SK-N-SH treated with all-trans-retinoic acid at 6 μM for 48 hours (cell line): ENCODE results near the gene NEURL1B.

ENCODE experiments used
- ATAC-seq: fragments of 200-7000 bp; cut with Tn5 transposase; 3 replicates; pipeline ENCODE4 v1.9.1; 2020; ENCODE audit warnings: mild to moderate bottlenecking, moderate library complexity
- ARNTL ChIP-seq: fragments of 450-650 bp; formaldehyde crosslinking; IDR thresholded peaks from 2 replicates; pipeline ENCODE4 v1.5.0; 2020; ENCODE audit warnings: low read depth, mild to moderate bottlenecking, moderate library complexity, borderline replicate concordance
- CSDC2 ChIP-seq: fragments of 250-450 bp; sonication (Bioruptor Pico); IDR thresholded peaks from 2 replicates; pipeline ENCODE4 v1.5.0; 2020; ENCODE audit warnings: mild to moderate bottlenecking, moderate library complexity
- GLIS3 ChIP-seq: fragments of 250-450 bp; sonication (Bioruptor Pico); IDR thresholded peaks from 2 replicates; pipeline ENCODE4 v1.5.0; 2020; ENCODE audit warnings: mild to moderate bottlenecking, moderate library complexity
- ISL1 ChIP-seq: fragments of 250-450 bp; sonication (Bioruptor Pico); IDR thresholded peaks from 2 replicates; pipeline ENCODE4 v2.1.2; 2022; ENCODE audit warnings: mild to moderate bottlenecking, moderate library complexity
- OSR1 ChIP-seq: fragments of 250-450 bp; sonication (Bioruptor Pico); IDR thresholded peaks from 2 replicates; pipeline ENCODE4 v1.8.0; 2022; ENCODE audit warnings: moderate library complexity, mild to moderate bottlenecking, inconsistent platforms
- PPARA ChIP-seq: fragments of 250-450 bp; sonication (Bioruptor Pico); IDR thresholded peaks from 2 replicates; pipeline ENCODE4 v1.5.0; 2020; ENCODE audit warnings: mild to moderate bottlenecking, borderline replicate concordance
- RARB ChIP-seq: fragments of 250-450 bp; sonication (Bioruptor Pico); IDR thresholded peaks from 2 replicates; pipeline ENCODE4 v1.8.0; 2021; ENCODE audit warnings: mild to moderate bottlenecking, moderate library complexity
- TCF4 ChIP-seq: fragments of 250-450 bp; sonication (Bioruptor Pico); IDR thresholded peaks from 2 replicates; pipeline ENCODE4 v1.8.0; 2021; ENCODE audit warnings: mild to moderate bottlenecking, moderate library complexity, borderline replicate concordance
- TOX ChIP-seq: fragments of 250-450 bp; sonication (Bioruptor Pico); IDR thresholded peaks from 2 replicates; pipeline ENCODE4 v1.8.0; 2021; ENCODE audit warnings: mild to moderate bottlenecking, moderate library complexity, borderline replicate concordance
- ZC3H10 ChIP-seq: fragments of 250-450 bp; sonication (Bioruptor Pico); IDR thresholded peaks from 2 replicates; pipeline ENCODE4 v1.5.1; 2021; ENCODE audit warnings: mild to moderate bottlenecking, moderate library complexity
- ZFP3 ChIP-seq: fragments of 250-450 bp; sonication (Bioruptor Pico); IDR thresholded peaks from 2 replicates; pipeline ENCODE4 v1.5.0; 2020; ENCODE audit warnings: mild to moderate bottlenecking, moderate library complexity
- ZFP30 ChIP-seq: fragments of 450-650 bp; formaldehyde crosslinking; IDR thresholded peaks from 2 replicates; pipeline ENCODE4 v1.5.0; 2022; ENCODE audit warnings: mild to moderate bottlenecking, moderate library complexity
- ZNF8 ChIP-seq: fragments of 450-650 bp; formaldehyde crosslinking; IDR thresholded peaks from 2 replicates; pipeline ENCODE4 v1.5.0; 2020; ENCODE audit warnings: mild to moderate bottlenecking, moderate library complexity
- TF ChIP-seq, protein P1 (sequence below): fragments of 250-450 bp; sonication (Bioruptor Pico); IDR thresholded peaks from 2 replicates; pipeline ENCODE4 v1.5.1; 2021; ENCODE audit warnings: mild to moderate bottlenecking, moderate library complexity
- TF ChIP-seq, protein P2 (sequence below): fragments of 250-450 bp; sonication (Bioruptor Pico); IDR thresholded peaks from 2 replicates; pipeline ENCODE4 v1.8.0; 2020; ENCODE audit warnings: mild to moderate bottlenecking, moderate library complexity, borderline replicate concordance
- TF ChIP-seq, protein P3 (sequence below): fragments of 250-450 bp; sonication (Bioruptor Pico); IDR thresholded peaks from 2 replicates; pipeline ENCODE4 v1.8.0; 2021; ENCODE audit warnings: low read depth, mild to moderate bottlenecking, moderate library complexity, borderline replicate concordance

The NEURL1B gene

DNA sequence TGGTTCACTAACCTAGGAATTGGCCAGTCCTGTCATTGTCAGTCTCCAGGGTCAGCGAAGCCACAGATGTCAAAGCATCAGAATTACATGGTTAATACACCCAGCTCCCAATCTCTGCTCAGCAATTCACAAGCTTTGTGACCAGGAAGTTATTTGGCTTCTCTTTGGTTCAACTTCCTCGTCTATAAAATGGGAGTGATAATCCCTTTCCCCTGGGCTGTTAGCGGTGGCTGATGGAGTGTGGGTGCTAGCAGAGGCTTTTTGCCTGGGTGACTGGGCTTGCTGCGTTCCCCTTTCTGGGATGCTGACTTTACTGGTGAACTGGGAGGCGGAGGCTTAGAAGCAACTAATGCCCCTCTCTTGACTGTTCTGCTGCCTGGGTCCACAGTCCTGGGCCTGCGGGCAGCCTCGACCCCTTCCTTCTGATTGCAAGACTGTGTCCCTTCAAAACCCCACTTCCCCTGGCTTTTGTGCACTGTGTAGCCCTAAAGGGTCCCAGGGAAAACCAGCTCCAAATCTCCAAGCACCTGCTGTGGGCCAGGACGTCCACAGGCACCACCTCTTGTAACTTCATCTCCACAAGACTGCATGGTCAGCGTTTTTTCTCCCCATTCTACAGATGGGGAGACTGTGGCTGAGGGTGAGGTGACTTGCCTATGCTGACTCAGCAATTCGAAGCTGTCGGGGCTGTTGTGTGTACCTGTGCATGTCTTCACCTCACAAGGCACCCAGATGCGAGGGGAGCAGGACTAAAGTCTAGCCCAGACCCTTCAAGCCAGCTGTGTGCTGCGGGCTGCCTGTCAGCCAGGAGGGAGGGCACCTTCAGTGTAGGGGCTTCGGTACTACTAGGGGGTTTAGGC is 45.2 kb upstream of the NEURL1B start:
- no peak for ATAC-seq
- TF ChIP-seq, protein P1, sequence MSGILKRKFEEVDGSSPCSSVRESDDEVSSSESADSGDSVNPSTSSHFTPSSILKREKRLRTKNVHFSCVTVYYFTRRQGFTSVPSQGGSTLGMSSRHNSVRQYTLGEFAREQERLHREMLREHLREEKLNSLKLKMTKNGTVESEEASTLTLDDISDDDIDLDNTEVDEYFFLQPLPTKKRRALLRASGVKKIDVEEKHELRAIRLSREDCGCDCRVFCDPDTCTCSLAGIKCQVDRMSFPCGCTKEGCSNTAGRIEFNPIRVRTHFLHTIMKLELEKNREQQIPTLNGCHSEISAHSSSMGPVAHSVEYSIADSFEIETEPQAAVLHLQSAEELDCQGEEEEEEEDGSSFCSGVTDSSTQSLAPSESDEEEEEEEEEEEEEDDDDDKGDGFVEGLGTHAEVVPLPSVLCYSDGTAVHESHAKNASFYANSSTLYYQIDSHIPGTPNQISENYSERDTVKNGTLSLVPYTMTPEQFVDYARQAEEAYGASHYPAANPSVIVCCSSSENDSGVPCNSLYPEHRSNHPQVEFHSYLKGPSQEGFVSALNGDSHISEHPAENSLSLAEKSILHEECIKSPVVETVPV, result no peak
- TF ChIP-seq ZNF8 (CRISPR knock-in tag) (no peak), OSR1 (CRISPR knock-in tag) (no peak), TOX (CRISPR knock-in tag) (no peak), CSDC2 (no peak), ZC3H10 (CRISPR knock-in tag) (no peak), RARB (CRISPR knock-in tag) (no peak), TCF4 (CRISPR knock-in tag) (no peak), ZFP30 (CRISPR knock-in tag) (no peak), ARNTL (CRISPR knock-in tag) (no peak), PPARA (CRISPR knock-in tag) (no peak)
- TF ChIP-seq, protein P2, sequence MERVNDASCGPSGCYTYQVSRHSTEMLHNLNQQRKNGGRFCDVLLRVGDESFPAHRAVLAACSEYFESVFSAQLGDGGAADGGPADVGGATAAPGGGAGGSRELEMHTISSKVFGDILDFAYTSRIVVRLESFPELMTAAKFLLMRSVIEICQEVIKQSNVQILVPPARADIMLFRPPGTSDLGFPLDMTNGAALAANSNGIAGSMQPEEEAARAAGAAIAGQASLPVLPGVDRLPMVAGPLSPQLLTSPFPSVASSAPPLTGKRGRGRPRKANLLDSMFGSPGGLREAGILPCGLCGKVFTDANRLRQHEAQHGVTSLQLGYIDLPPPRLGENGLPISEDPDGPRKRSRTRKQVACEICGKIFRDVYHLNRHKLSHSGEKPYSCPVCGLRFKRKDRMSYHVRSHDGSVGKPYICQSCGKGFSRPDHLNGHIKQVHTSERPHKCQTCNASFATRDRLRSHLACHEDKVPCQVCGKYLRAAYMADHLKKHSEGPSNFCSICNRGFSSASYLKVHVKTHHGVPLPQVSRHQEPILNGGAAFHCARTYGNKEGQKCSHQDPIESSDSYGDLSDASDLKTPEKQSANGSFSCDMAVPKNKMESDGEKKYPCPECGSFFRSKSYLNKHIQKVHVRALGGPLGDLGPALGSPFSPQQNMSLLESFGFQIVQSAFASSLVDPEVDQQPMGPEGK (CRISPR knock-in tag), result no peak

- no peak for ATAC-seq
- TF ChIP-seq TOX (CRISPR knock-in tag) (no peak), RARB (CRISPR knock-in tag) (no peak)
These were observed 44.3 kb upstream of the NEURL1B start for GRCh38 chr5:172596638-172597231.

- ATAC-seq, result no peak
- TF ChIP-seq, protein P3, sequence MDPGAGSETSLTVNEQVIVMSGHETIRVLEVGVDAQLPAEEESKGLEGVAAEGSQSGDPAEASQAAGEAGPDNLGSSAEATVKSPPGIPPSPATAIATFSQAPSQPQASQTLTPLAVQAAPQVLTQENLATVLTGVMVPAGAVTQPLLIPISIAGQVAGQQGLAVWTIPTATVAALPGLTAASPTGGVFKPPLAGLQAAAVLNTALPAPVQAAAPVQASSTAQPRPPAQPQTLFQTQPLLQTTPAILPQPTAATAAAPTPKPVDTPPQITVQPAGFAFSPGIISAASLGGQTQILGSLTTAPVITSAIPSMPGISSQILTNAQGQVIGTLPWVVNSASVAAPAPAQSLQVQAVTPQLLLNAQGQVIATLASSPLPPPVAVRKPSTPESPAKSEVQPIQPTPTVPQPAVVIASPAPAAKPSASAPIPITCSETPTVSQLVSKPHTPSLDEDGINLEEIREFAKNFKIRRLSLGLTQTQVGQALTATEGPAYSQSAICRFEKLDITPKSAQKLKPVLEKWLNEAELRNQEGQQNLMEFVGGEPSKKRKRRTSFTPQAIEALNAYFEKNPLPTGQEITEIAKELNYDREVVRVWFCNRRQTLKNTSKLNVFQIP (CRISPR knock-in tag), result no peak
- TF ChIP-seq ISL1 (CRISPR knock-in tag), result no peak
- no peak for TF ChIP-seq TOX (CRISPR knock-in tag)
- TF ChIP-seq GLIS3 (CRISPR knock-in tag), result no peak
- TF ChIP-seq, protein P2 (CRISPR knock-in tag), result no peak
- no peak for TF ChIP-seq CSDC2
These were observed 43.3 kb upstream of the NEURL1B start for GRCh38 chr5:172597755-172598155.

GRCh38 chr5:172598251-172599203 is 42.5 kb upstream of the NEURL1B start:
- ATAC-seq, result no peak
- no peak for TF ChIP-seq TCF4 (CRISPR knock-in tag)

GRCh38 chr5:172599204-172599567 is 41.9 kb upstream of the NEURL1B start:
- no peak for ATAC-seq
- TF ChIP-seq ZNF8 (CRISPR knock-in tag) (no peak), TOX (CRISPR knock-in tag) (no peak), ZFP3 (no peak)
